Gastroesophageal sphincter (tissue), 3 donors: ENCODE data around the gene MTMR12.

Experiments used
- CTCF ChIP-seq, 4 experiments: fragments of 200-600 bp in 2 of 4; fragments of 450-650 bp in 2 of 4; sonication (generic) in 1 of 4; IDR thresholded peaks; one replicate each; pipeline ENCODE4 v1.5.1; 2017 to 2019; ENCODE audit warnings: antibody characterized with exemption in 4 of 4, mild to moderate bottlenecking in 2 of 4, moderate library complexity in 2 of 4
- POLR2A ChIP-seq, 2 donors: fragments of 450-650 bp; IDR thresholded peaks; one replicate each; pipeline ENCODE4 v1.6.1; 2017; ENCODE audit warnings: antibody characterized with exemption in 2 of 2, mild to moderate bottlenecking in 2 of 2, moderate library complexity in 1 of 2
- POLR2AphosphoS5 ChIP-seq: sonication (generic); formaldehyde crosslinking; IDR thresholded peaks from one replicate; pipeline ENCODE4 v1.6.1; 2017; ENCODE audit warnings: antibody characterized with exemption

GRCh38 chr5:32249668-32250067 is 63.1 kb downstream of the MTMR12 start:
- TF ChIP-seq CTCF (IDR thresholded peaks at IDR 0.05) = no peak
- no peak for TF ChIP-seq POLR2AphosphoS5
- TF ChIP-seq POLR2A (IDR thresholded peaks at IDR 0.05) = no peak
